ENCODE results near the gene TRIM29.

Gene TRIM29

DNA sequence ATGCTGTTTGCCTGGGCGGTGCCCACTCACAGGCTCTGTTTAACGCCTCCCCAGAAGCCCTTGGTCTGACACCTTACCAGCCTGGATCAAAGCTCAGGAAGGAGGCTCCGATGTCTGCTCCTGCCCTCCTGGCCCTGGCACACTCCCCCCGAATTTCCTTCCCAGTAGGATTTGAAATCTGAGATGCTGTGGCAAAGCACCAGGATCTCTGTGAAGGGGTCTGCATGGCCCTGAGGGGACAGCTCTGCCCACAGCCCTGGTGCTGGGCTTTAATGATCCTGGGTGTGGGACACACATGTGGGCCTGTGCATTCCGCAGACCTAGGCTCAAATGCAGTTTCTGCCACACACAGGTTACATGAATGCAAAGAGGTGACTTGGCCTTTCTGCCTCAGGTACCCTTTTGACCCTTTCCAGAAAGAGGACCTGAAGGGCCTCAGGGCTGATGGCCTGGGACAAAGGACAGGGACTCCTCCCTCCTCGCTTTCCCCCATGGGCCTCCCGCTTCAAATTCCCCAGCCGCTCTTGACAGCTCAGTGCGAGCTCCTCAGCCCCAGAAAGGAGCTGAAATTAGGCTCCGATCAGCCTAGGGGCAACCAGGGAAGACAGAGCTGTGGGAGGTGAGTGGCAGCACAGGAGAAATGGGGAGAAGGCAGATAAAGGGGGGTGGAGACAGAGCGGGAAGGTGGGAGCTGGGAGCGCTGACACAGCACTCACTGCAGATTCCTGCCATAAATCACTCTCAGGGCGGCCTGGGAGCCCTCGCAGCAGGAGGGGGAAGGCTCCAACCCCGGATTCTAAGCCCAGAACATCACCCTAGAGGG is 41.3 kb downstream of the TRIM29 start:
- DNase-seq (ENCODE audit: low spot score), result no peak

DNA sequence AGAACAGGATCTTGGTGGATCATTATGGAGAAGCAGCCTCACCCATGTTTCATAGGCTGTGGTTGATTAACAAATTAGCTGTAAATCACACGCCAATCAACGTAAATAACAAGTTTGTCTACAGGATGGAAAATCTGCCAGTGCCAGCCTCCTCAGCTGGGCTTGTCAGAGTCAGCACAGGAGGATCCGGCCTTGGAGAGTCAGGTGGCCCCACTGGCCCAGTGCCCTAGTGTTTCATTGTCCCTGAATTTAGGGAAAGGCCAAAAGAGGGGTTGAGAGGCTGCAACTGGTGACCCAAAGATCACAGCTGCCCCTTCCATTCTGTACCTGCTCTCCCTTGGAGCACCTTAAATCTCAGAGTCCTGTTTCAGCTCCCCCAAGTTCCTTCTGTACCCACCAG is 42.4 kb downstream of the TRIM29 start:
- DNase-seq (ENCODE audit: low spot score), result no peak

DNA sequence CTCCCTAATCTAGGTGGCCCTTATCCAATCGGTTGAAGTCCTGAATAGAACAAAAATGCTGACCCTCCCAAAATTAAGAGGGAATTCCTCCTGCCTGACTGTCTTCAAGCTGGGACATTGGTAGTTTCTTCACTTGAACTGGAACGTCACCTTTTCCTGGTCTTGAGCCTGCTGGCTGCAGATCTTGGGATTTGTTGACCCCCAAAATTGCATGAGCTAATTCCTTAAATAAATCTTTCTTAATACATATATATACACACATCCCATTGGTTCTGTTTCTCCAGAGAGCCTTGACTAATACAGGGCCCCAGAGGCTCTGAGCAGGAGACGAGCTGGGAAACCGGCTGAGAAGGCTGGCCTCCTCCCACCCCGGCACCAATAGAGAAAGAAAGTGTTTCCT is 46.2 kb downstream of the TRIM29 start:
- no peak for DNase-seq (ENCODE audit: low spot score)

DNA sequence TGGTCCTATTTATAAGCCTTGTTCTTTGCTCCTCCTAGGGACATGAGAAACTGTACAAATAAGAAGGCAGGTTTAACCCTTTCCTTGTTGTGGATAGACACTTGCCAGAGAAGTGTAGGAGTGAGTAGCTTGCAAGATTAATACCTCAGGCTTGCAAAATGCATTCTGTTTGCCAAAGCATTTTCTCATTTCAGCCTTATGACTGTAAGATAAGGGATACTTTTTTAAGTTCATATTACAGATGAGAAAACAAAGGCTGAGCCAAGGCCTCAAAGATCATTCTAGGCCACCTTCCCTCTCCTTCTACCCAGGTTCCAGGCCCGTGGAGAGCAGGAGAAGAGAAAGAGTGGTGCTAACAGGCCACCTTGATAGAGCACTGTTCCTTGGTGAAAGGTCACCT is 46.8 kb downstream of the TRIM29 start:
- no peak for DNase-seq (ENCODE audit: low spot score)

DNA sequence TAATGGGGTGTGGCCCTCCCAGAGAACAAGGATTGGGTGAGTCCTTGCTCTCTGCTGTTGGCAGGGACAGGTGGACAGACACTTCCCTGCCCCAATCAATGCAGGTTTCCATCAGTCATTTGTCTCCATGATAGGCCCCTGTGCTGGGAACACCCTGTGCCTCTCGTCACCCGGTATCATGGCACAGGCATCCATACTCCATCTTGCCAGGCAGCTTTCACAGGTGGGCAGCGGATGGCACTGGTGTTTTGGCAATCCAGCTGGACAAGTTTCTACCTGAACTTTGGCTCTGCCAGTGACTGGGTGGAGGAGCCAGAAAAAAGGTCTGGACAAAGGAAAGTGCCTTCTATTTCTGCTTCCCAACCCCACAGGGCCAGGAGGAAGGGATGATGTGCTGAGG is 47.5 kb downstream of the TRIM29 start:
- no peak for DNase-seq (ENCODE audit: low spot score)

DNA sequence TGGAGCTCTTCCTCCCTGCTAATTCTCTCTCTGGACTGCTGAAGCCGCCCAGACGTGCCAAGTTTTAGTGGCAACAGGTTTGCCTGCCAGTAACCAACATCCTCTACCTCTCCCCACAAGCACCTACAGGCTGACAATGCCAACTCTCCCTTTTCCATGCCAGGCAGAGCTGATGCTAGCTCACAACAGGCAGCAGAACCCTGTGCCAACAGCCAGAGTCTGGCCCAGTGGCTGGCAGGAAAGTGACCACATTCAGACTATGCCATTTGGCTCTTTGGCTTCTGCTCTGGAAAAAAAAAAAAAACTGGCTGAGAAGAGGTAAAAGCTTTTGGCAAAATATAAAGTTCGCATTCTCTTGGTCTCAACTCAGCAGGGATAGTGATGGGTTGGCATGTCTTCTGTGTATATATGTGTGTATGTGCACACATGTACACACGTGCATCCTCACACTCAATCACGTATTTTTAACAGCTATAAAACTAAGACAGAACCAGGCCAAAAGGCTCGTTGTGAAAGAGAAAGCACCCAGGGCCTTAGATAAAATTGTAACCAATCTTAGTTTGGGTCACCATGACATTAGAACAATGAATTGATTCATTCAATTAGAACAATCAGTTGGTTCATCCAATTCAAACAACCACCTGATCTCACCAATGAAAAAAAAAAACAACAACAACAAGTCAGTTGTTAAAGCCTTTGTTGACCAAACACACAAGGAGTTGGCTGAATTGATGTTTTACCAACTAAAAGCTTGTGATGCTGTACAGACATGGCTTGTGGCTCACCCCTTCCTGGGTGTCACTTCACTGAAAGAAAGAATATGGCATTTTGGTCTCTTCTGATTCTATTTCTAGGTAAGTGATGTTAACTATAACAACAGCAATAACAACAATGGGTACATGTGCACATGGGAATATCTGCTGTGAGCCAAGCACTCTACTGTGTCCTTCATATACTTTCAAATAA is 48.6 kb downstream of the TRIM29 start:
- no peak for DNase-seq (ENCODE audit: low spot score)

DNA sequence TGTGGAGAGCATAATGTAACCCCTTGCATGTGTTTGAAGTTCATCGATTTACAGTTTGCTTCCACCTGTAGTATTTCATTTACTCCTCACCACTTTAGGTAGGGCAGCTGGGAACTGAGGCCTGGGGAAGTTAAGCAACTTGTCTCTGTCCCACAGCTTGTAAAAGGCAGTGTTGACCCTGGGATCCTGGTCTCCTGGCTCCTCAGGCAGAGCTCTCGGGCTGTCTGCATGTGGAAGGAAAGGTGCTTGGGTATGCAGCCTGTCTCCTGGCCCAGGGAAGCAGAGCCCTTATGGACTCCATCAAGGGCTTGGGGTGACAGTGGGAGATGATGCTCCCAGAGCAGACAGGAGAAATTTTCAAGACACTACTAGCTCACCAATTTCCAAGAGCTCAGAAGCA is 49.9 kb downstream of the TRIM29 start:
- DNase-seq (ENCODE audit: low spot score), result no peak

DNA sequence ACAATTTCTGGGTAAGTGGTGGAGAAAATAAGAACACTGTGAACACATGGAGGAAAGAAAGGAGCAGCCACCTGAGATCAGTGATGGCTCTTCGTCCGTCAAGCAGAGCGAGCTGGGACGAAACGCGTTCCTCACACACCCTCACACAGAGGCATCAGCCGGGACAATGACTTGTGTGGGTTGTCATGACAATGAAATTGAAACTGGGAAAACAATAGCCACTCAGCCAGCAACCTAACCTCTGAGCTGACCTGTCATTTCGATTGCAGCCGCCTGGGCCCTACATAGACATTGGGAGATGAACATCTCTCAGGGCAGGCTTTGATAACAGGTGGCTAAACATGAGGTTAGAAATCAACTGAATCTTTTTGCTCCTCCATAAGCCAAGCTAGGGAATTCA is 51.3 kb downstream of the TRIM29 start:
- DNase-seq (ENCODE audit: low spot score), result no peak

DNA sequence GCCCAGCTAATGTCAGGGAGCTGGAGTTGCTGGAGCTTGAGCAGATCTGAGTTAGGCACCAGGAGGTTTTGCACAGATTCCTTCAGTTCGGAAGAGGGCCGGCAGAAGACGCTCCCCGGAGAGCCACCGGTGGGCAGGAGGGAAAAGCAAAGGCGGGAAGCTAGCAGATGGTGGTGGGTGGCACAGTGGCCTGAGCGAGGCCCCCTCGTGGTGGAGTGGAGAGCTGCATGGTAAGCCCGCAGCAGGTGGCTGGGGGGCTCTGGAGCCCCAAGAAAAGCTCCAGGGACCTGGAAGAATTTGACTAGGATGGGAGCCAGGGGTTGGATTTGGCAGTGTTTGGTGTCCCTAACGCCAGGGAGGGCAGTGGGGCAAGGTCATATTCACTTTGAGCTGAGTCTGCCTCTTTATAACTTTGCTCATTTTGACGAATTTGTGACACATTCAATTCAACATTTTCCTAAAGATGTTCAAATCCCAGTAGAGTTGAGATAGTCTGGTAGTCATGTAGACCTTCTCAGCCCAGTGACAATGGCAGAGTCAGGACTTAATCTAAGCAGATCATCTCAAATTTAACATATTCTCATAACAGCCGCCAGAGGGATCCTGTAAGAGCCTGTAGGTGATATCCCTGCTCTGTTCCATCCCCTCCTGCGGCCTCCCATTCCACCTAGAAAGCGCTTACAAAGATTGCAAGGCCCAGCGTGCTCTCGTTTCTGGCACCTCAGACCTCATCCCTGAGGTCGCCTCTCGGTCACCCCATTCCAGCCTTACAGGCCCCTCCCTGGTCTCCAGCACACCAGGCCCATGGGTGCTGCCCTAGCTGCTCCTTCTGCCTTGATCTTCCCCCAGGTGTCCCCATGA is 57.9 kb downstream of the TRIM29 start:
- DNase-seq (ENCODE audit: low spot score), result no peak

DNA sequence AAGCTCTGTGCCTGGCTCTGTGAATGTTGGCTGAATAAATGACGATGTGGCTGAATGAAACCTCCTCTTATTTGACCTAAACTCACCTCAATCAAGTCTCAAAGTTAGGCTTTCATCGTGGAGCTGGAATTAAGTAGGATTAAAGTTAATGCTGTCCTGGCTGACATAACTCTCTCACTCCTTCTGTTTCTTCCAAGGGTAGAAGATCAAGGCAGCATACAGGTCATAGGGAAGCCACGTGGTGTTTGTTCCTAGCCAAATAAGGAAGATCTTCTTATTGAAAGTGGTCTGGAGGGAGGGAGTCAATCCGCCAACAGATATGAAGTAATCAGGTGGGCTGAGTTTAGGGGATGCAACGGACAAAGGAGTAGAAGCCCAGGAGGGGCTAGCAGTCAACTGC is 59.5 kb downstream of the TRIM29 start:
- DNase-seq (ENCODE audit: low spot score), result no peak

DNA sequence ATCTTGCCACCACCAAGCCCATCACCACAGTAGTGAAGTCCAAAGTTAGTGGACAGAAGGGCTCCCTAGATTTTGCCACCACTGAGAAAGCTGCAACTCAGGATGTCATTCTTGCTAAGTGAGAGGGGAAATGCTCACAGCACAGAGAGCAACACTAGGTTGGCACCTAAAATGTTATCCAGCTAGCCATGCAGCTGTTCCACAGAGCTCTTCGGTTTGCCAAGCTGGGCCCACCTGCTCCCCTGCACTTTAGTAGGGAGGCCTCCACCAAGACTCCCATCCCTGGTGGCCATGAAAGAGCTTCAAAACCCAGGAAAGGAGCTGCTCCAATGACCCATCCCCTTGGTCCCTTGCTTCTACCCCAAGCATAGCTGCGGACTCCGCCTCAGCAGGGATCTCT is 63.8 kb downstream of the TRIM29 start:
- DNase-seq (ENCODE audit: low spot score), result no peak

DNA sequence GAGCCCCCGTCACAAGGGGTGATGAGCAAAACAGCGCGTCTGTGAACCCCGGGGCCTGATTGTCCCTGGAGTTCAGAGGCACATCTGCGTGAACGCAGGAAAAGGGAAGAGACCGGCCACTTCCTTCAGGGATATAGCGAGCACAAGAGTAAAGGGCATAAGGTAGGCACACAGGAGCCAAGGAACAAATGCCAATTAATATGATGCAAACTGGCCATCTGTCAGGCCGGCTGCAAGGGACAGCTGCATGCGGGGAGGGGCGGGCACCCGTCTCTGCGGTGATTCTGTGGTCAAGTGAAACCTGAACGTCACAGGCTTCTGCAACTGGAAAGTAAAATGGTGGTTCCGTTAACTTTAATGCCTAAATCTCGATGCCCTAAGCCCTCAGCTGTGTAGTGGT is 64.7 kb downstream of the TRIM29 start:
- DNase-seq (ENCODE audit: low spot score), result no peak

DNA sequence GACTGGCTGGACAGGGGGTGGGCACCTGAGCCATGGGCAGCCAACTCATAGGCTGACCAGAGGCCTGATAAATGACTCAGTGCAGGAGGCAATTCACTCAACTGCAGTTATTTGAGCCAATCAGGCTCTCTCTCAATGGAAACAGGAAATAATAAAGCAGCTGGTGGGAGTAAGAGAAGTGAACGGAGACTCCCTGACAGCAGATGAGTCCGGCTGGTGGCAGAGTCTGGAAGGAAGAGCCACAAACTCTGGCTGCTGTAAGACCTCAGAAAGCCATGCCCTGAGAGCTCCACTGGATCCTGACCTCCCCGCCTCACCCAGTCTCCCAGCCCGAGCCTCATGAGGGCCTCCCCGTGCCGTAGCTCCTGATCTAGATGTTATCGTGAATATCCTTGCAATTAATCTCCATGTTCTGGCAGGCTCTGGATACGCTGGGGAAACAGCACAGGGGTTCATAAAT is 69.8 kb downstream of the TRIM29 start:
- DNase-seq (ENCODE audit: low spot score), result no peak

DNA sequence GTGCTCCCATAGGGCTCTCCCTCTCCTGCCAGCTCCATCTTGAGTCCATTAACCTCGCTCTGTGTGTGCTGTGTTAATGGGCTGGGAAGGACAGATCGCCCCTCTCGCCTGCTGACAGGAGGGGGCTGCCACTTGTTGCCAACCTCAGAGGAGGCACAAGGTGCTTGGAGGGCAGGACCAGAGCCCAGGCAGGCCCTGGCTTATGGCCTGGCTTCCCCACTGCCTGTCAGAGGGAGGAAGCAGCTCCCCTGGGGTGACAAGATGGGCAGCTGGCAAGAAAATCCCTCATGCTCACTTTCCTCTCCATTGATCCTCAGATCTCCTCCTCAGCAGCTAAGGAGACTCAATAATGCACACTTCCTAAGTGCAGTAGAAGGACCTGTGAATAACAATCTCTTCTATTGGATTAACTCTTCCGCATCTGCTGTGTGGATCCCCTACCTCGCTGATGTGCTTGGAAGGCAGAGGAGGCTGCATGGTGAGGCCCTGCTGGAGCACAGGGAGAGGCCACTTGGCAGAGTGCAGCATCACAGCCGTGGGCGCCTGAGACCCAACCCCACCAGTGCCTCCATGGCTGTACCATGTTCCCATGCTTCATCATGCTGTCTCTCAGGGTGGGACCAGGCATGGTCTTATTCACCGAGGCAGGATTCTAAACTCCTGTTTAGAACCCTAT is 70.3 kb downstream of the TRIM29 start:
- DNase-seq (ENCODE audit: low spot score), result no peak

DNA sequence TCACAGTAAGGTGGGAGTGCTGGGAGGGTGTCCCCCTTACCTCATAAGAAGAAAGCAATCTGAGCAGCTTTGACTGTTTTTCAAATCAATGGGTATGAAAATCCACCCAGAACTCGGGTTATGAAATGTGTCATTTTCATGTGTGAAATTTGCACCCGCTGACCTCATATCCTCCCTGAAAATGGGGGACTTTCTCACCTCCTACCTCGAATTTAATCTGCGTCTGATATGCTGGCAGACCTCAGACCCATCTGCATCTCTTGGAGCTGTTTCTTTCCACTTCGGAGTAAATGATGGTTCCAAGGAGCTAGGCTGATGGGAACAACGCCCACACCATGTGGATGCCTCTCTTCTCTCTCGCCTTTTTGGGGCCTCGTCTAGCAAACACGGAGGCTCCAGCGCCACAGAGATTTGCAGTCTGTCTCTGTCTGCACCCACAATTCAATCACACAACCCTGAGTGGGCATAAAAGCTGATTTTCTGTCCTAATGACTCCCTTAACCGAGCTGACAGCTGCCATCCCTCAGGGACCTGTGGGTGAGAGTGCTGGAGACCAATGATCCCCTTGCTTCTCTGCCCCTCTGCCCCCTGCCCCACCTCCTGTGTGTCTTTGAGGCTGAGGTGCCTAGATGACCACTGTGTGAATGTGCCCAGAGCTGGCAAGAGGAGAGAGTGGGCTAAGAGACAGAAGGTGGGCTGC is 71.0 kb downstream of the TRIM29 start:
- no peak for DNase-seq (ENCODE audit: low spot score)

DNA sequence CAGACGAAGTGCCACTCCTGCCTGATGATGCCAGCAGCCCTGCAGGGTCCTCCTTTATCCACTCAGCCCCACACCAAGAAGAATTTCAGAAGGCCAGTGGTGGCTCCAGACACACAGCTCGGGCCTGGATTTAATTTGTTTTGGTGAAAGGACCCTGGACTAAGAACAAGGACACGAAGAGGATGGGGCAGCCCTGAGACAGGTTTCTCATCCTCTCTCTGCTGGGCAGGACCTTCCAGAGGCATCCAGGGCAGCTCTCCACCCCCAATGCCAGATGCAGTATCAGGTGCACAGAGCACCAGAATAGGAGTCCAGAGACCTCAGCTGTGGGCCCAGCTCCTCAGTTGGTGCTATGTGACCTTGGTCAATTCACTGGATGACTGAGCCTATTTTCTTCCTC is 72.0 kb downstream of the TRIM29 start:
- DNase-seq (ENCODE audit: low spot score), result no peak

DNA sequence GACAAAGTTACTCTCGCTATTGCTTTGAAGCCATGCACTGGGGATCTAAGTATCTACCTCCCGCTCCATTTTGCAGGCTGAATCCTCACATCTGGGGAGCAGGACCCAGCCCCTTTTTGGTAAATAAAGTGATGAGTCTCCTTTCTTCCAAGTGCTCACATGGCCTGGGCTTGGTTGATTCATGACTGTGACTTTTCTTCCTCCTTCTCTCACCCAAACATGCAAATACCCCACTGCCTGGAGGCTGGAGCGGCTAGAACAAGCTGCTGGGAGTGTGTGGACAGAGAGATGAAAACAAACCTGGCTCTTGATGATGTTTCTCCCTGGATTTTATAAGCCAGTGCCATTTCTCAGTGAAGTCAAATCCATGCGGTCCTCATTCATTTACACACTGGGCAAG is 72.7 kb downstream of the TRIM29 start:
- no peak for DNase-seq (ENCODE audit: low spot score)

DNA sequence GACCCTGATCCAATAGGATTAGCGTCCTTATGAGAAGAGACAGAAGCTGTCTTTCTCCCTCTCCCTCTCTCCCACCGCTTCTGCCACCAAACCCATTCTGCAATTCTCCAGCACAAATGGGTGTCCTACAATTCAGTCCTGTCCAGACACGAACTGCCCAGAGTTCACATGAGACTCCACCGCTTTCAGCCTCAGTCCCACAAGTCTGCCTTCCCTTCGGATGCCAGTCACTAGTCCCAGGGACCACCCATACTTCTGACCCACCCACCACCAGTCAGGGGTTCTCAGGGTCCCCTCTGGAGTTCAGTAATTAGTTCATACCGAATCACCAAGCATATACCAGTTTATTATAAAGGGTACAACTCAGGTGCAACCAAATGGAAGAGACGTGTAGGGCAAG is 73.6 kb downstream of the TRIM29 start:
- no peak for DNase-seq (ENCODE audit: low spot score)

DNA sequence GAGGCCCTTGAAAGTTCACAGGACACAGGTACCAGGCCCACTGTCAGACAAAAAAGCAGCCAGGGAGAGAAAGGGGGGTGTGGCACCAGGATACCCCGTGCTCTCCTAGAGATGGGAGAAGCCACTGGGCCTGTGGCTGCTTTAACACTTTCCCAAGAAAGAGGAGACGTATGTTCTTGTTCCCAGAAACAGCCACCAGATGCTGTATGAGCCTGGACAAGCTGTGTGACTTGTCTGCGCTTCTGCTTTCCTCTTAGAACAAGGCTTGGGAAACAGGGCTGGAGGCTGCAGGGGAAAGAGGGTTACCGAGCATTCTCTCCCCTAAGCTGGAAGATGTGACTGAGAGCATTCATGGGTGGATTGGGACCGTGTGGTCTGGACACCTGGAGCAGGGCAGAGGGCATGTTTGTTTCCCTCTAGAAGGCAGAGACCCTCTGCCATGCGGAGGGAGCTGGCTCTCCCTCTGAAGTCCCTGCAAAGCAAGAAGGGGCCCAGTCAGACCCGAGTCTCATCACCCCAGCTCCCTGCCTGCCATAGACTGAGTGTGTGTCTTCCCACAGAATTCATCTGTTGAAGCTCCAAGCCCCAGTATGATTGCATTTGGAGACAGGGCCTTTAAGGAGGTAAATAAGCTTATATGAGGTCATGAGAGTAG is 74.1 kb downstream of the TRIM29 start:
- DNase-seq (ENCODE audit: low spot score), result no peak

DNA sequence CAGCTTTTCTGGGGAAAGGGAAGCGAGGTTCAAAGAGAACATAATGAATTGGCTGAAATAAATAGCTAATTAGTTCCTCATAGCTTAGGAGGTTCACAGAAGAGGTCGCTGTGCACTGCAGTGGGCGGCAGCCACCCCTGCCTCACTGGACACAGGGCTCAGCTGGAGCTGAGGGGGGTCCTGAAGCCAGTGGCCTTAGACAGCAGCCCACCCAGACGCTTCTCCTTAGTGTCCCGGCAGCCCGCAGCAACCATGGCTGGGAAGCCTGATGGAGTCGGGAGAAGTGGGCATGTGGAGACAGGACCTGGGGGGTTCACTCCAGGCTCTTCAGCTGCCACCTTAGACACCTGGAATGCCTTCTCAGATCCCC is 75.4 kb downstream of the TRIM29 start:
- DNase-seq (ENCODE audit: low spot score), result no peak

All from hepatic stellate cell (primary cell).